Activated CD8-positive, alpha-beta memory T cell treated with anti-CD3 and anti-CD28 coated beads, Interleukin-2, amount 50 U/mL, for 4 hours (primary cell): ENCODE data around the gene PCDH8.
"Not testable (repeated sequence)": the region's sequence is repeated elsewhere in the genome, so short reads cannot be mapped to it uniquely, and the experiment has no call there.

ENCODE experiments used
- DNase-seq: peaks from one replicate; pipeline ENCODE4 v3.0.0-alpha.2; 2020

Gene PCDH8

GRCh38 chr13:52850396-52851136 lies 2.1 kb upstream of the PCDH8 start:
- DNase-seq, result no peak

GRCh38 chr13:52850072-52850395 lies 1.6 kb upstream of the PCDH8 start:
- DNase-seq, result no peak

DNA sequence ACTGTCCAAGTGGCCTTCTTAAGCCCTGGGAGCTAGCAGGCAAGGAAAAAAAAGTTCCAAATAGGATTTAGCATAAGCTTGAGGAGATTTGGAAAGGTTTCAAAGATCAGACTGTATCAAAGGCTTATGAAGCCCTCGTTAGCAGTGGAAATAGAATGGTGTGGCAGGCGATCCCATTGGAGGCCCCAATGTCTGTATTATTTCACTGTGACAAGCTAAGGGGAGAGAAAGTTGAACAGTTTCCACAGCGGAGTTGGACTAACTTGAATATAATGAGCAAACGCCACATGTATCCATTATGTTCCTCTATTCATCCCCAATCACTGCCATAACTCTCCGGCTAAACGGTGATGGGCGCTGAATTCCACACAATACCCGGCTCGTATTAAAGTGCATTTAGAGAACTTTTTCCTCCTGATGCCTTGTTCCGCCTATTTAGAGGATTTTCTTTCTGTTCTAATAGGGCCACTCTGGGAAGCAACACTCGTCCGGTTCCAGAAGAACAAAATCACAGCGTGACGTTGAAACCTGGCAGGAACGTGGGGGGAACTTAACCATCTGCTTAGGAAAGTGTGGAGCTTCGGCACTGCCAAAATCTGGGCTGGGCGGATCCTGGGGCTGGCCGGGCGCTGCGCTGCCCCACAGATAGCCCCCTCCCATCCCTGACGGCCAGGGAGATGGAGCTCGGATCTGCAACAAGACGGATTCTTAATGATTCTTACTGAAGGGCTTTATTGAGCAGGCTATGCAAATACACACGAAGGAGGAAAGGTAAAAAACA lies 1.0 kb upstream of the PCDH8 start:
- DNase-seq, result no peak

DNA sequence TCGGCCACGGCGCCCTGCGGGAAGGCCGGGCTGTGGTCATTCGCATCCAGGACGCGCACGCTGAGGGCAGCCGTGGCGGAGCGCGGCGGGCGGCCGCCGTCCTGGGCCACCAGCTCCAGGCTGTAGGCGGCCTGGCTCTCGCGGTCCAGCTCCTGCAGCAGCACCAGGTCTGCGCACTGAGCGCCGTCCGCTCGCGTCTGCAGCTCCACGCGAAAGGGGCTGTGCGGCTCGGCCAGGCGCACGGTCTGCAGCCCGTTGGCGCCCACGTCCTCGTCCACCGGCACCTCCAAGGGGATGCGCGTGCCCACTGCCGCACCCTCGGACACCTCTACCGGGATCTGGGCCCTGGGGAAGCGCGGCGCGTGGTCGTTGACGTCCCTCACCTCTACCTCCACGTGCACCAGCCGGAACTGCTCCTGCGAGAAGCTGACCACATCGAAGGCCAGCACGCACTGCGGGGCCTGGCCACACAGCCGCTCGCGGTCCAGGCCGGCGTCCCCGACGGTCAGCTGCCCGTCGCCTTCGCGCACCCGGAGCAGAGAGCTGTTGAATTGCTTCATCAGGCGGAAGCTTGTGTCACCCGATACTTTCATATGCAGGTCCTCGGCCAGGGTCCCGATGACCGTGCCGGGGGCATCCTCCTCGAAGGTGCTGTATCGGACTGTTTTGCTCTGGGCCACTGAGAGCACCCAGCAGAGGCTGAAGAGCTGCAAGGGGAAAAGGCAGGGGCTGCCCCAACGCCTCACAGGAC lies 583 bp downstream of the PCDH8 start:
- no peak for DNase-seq

- no peak for DNase-seq
Observed at GRCh38 chr13:52847322-52847681, 1.1 kb downstream of the PCDH8 start.

GRCh38 chr13:52846567-52847321 lies 1.7 kb downstream of the PCDH8 start:
- no peak for DNase-seq

GRCh38 chr13:52845766-52846566 lies 2.5 kb downstream of the PCDH8 start:
- no peak for DNase-seq

DNA sequence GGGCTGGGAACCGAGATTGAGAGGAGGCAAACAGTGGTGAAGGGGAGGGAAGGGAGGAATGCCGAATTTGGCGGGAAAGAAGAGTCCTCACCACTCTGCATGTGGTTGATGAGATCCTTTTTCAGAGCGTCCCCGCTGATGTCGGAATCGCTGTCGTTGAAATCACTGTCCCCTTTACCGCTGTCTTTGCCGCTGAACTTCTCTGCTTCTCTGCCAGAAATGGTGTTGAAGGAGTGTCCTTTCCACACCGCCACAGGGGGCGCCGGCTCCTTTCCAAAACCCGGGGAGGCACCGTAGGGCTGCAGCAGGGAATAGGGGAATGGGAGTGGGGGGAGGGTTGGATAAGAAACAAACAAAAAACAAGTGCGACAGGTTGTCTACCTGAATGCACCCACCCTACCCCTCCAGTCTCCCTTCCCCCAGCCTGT lies 3.1 kb downstream of the PCDH8 start:
- DNase-seq, result no peak

DNA sequence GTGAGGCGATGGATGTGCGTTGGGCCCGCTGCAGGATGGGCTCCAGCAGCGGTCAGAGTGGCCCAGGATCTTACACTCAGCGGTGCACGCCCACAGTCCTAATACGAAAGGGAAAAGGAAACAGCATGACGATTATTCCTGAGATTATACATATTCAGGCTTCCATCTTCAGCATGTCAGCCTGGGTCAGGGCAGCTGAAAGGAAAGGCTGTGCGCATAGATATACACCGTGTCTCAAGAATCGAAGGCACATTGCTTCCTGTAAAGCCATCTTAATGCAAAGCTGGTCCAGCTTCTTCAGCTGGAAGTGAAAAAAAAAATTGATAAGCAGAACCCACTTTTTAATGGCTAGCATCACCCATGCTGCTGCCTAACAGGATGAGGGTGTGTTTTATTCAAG lies 3.6 kb downstream of the PCDH8 start:
- no peak for DNase-seq

GRCh38 chr13:52842441-52842840 lies 6.0 kb downstream of the PCDH8 start:
- DNase-seq, result no peak

- DNase-seq, result no peak
Observed at GRCh38 chr13:52840066-52840465, 8.4 kb downstream of the PCDH8 start.

DNA sequence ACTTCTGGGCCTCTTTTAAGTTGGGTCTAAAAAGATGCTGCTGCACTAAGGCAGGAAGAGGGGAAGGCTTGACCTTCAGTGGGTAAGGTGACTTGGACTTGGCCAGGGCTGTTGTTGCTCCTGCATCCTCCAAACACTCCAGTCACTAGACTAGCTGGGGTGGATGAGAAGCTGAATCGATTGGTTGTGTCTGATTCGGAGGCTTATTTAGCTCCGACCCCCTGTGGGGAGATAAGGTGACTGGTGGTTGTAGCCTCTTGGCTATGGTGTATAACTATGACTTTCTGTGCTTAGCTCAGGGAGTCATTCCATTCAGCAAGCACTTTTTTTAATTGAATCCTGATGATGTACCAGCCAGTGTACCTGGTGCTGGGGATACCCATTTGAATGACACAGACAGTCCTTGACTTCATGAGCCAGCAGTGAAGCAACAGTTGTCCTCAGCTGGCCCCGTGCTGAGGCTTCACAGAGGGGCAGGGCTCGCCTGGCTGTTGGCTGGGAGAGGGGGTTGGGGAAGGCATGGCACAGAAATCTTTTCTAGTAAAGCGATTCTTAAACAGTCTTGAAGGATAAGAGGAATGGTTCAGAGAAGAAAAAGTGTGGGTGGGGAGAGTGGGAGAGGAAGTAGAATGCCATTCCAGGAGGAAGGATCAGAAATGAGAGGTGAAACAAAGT lies 9.9 kb downstream of the PCDH8 start:
- no peak for DNase-seq

- DNase-seq, result no peak
Observed at GRCh38 chr13:52837850-52838249, 10.6 kb downstream of the PCDH8 start.

DNA sequence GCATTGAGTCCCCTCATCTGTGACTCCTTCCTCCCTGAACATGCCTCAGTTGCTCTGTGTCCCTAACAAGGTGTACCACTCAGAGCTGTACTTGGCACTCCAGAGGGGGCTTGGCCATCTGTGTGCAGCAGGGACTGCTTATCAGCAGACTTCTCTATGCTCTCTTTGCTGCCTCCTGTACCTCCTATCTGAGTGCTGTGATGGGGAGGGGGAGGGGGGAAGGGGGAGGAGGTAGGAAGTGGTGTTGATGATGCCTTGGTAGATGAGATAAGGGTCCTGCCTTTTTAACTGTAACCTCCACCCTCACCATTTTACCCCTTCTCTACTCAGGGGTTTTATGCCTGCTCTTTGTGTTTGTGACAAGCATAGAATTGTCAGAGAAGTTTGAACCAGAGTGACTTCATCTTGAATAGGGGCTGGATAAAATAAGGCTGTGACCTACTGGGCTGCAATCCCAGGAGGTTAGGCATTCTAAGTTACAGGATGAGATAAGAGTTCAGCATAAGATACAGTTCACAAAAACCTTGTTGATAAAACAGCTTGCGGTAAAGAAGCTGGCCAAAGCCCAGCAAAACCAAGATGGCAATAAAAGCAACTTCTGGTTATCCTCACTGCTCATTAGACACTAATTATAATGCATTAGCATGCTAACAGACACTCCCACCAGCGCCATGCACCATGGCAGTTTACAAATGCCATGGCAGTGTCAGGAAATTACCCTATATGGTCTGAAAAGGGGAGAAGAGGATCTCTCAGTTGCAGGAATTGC lies 13.2 kb downstream of the PCDH8 start:
- DNase-seq, result no peak

DNA sequence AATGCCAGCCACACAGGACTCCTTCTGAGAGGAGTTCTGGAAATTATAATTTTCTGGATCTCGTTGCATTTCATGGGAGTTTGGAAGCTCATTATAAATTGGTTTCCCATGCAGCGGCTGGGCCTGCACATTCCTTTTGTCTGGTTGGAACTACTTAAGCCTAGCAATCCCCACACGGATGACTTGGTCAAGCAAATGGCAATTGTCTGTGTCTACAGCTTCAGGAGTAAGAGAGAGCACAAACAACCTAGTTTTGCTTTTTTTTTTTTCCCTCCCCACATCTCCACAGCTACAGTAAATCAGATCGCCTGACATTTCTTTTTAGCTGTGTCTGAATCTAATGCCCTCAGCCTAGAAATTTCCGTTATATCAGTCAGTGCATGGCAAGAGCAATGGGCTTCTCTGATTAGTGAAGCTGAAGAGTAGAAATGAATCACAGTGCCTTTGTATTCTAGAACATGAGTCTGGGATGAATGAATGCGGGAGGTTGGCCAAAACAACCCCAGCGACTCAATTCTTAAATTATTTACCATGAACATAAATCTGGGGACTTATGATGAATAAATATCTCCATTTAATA lies 15.1 kb downstream of the PCDH8 start:
- DNase-seq, result no peak

- DNase-seq, result no peak
Observed at GRCh38 chr13:52832313-52832712, 16.1 kb downstream of the PCDH8 start.

- no peak for DNase-seq
Observed at GRCh38 chr13:52830946-52831345, 17.5 kb downstream of the PCDH8 start.

DNA sequence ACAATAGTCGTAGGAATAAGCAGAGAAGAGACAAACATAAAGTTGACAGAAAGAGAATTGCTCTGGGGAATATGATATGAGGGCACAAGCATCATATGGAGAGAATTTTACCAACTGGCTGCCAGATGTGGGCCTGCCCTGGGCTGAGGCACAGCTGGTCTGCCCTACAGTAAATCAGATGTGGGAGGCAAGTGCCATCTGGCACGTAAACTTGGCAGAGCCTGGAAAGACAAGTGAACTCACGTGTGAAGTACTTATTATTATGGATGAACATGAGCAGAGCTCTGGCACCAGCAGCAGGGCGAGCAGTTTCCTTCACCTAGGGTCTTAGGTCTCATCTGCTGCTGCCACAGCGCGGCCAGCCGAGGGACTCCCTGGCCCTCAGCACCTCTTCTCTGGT lies 20.6 kb downstream of the PCDH8 start:
- DNase-seq, result no peak

GRCh38 chr13:52817886-52818285 lies 30.6 kb downstream of the PCDH8 start:
- DNase-seq, result not testable (repeated sequence)

- no peak for DNase-seq
Observed at GRCh38 chr13:52815330-52815729, 33.1 kb downstream of the PCDH8 start.

GRCh38 chr13:52812941-52813340 lies 35.5 kb downstream of the PCDH8 start:
- no peak for DNase-seq
